GM12892 (cell line): ENCODE data around the gene ATRNL1.

ENCODE experiments used
- POLR2A ChIP-seq: IDR thresholded peaks from 2 replicates; pipeline ENCODE4 v1.6.1; 2011; ENCODE audit warnings: low read depth, low read length, control low read depth
- POLR2AphosphoS5 ChIP-seq: IDR thresholded peaks from 2 replicates; pipeline ENCODE4 v1.6.1; 2011; ENCODE audit warnings: low read depth, low read length, control low read depth
- TAF1 ChIP-seq: IDR thresholded peaks from 2 replicates; pipeline ENCODE4 v1.6.1; 2011; ENCODE audit warnings: low read depth, mild to moderate bottlenecking, control low read depth, low read length, borderline replicate concordance

DNA sequence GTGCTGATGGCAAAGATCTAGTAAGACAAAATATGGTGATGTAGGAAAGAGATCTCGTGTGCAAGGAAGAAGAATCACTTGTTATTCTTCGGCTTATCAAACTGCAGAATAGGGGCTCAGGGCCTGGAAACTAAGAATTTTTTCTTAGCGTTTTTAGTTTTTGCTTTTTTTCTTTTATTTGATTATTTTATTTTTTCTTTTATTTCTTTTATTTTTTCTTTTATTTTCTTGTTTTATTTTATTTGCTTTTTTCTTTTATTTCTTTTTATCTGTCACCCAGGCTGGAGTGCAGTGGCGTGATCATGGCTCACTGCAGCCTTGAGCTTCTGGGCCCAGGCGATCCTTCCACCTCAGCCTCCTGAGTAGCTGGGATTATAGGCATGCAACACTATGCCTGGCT lies 70.0 kb downstream of the ATRNL1 start:
- TF ChIP-seq POLR2A (no peak), POLR2AphosphoS5 (no peak), TAF1 (no peak)
